Caco-2 (cell line): Measurements from ENCODE around the gene DHRS13. TPM values are rescaled to one million over a fixed set of nuclear protein-coding genes. Genes with fewer than 3 reads are reported as not detected.

Source experiments
- BruUV-seq: library from RNA; stranded (reverse); fragments of 400-500 nt; replicated peaks from 2 replicates; lab custom pipeline; 2021; lab: Mats Ljungman, UMichigan
- CTCF ChIA-PET: fragments of 300-600 bp; sonication (Branson Sonifier 250); formaldehyde crosslinking; loops from one replicate; lab custom pipeline; 2022; ENCODE audit warnings: antibody characterized with exemption; lab: Charles Lee
- POLR2A ChIA-PET: fragments of 300-600 bp; sonication (Branson Sonifier 250); formaldehyde crosslinking; loops from one replicate; lab custom pipeline; 2022; ENCODE audit warnings: antibody characterized with exemption; lab: Charles Lee
- DNase-seq, 2 experiments: peaks; one replicate each; pipeline versions ENCODE4 v3.0.0 to v3.0.0-alpha.2; 2020 to 2022
- H3K27me3 ChIP-seq: replicated peaks from 2 replicates; pipeline ENCODE4 v1.6.0; 2011; ENCODE audit warnings: low read length; ENCODE audit not compliant: control insufficient read depth, insufficient read depth
- H3K36me3 ChIP-seq: 2 replicates; pipeline ENCODE4 v1.5.1; 2011; ENCODE audit warnings: low read length; ENCODE audit not compliant: control insufficient read depth, insufficient read depth
- H3K4me1 ChIP-seq: fragments of 250-450 bp; sonication (Bioruptor Pico); 2 replicates; pipeline ENCODE4 v1.5.1; 2020; ENCODE audit warnings: mild to moderate bottlenecking
- H3K4me3 ChIP-seq: 2 replicates; pipeline ENCODE4 v1.5.1; 2011; ENCODE audit warnings: low read depth, mild to moderate bottlenecking, control low read depth, low read length
- H3K9me3 ChIP-seq: fragments of 250-450 bp; sonication (Bioruptor Pico); 2 replicates; pipeline ENCODE4 v1.5.1; 2020; ENCODE audit warnings: mild to moderate bottlenecking, moderate library complexity
- H3K27ac Mint-ChIP-seq: one replicate; pipeline ENCODE4 v1.8.0; 2022; ENCODE audit warnings: mixed read lengths; ENCODE audit not compliant: unreplicated experiment
- H3K27me3 Mint-ChIP-seq: one replicate; pipeline ENCODE4 v1.8.0; 2022; ENCODE audit warnings: mixed read lengths; ENCODE audit not compliant: insufficient read depth, unreplicated experiment
- H3K36me3 Mint-ChIP-seq: one replicate; pipeline ENCODE4 v1.8.0; 2022; ENCODE audit warnings: mild to moderate bottlenecking, mixed read lengths; ENCODE audit not compliant: insufficient read depth, unreplicated experiment
- H3K4me1 Mint-ChIP-seq: one replicate; pipeline ENCODE4 v1.8.0; 2022; ENCODE audit warnings: low read depth, mixed read lengths; ENCODE audit not compliant: unreplicated experiment
- H3K4me3 Mint-ChIP-seq: one replicate; pipeline ENCODE4 v1.8.0; 2022; ENCODE audit warnings: mild to moderate bottlenecking, moderate library complexity, mixed read lengths; ENCODE audit not compliant: unreplicated experiment
- H3K9me3 Mint-ChIP-seq: one replicate; pipeline ENCODE4 v1.8.0; 2022; ENCODE audit warnings: mixed read lengths; ENCODE audit not compliant: unreplicated experiment
- CTCF ChIP-seq, 2 experiments: fragments of 200-600 bp in 1 of 2; IDR thresholded peaks; 1 replicate in 1 of 2; 2 replicates in 1 of 2; pipeline versions ENCODE4 v1.5.1 to v1.8.0; 2011 to 2022; ENCODE audit warnings: antibody characterized with exemption in 1 of 2, control low read depth in 1 of 2, inconsistent platforms in 1 of 2, low read depth in 1 of 2, low read length in 1 of 2, mild to moderate bottlenecking in 1 of 2, moderate library complexity in 1 of 2; ENCODE audit not compliant: insufficient read depth in 1 of 2, severe bottlenecking in 1 of 2, unreplicated experiment in 1 of 2
- intact Hi-C: fragments of 100-400 bp; cut with micrococcal nuclease; formaldehyde crosslinking; loops from one replicate; pipeline ENCODE4 v1.10.0; 2022; ENCODE audit not compliant: unreplicated experiment
- total RNA-seq: library from RNA; stranded (reverse); gene quantifications from 2 replicates; pipeline ENCODE4 v1.2.3, GENCODE V29; 2022

Gene DHRS13
- total RNA-seq, 1 experiment from 2014 or later, result 38.0 TPM

- CTCF ChIA-PET, result interaction anchor here (0.6 to 2.2 kb wide), 8 partner anchors 11 to 175 kb away, joined by 3 to 19 read pairs (median 4); partner anchors contain the start of genes PHF12 and TLCD1
These were observed 737 bp downstream of the DHRS13 start for GRCh38 chr17:28901866-28902818.

GRCh38 chr17:28900986-28901726 lies 1.7 kb downstream of the DHRS13 start:
- intact Hi-C loops, result no loop called here
- Mint-ChIP-seq H3K4me3 (peak overlapping the region; percentile 81), H3K4me1 (peaks cover 26% of the 10 kb centered on the region), H3K36me3 (peaks cover 50% of the 10 kb centered on the region), H3K27ac (peak overlapping the region; percentile 76), H3K27me3 (no peaks in the 10 kb centered on the region), H3K9me3 (no peaks in the 10 kb centered on the region)
- Histone ChIP-seq H3K9me3 (no peaks in the 10 kb centered on the region), H3K4me3 (peak overlapping the region; percentile 72; the same call in 1 of the 2 replicates), H3K36me3 (no peaks in the 10 kb centered on the region; the same call in 1 of the 2 replicates), H3K27me3 (no peaks in the 10 kb centered on the region), H3K4me1 (peaks cover 17% of the 10 kb centered on the region)
- BruUV-seq, result no TSS peak
- POLR2A ChIA-PET, result no interaction called here
- CTCF ChIA-PET, result interaction anchor here (1.0 to 2.2 kb wide), 2 partner anchors 138 to 174 kb away, joined by 3 to 15 read pairs; partner anchors contain the start of gene TLCD1
- no peak for DNase-seq
- TF ChIP-seq CTCF (IDR thresholded peaks at IDR 0.05; ENCODE audit: insufficient read depth in 1 of 2, low read depth in 1 of 2, low read length in 1 of 2, severe bottlenecking in 1 of 2, unreplicated experiment in 1 of 2), result no peak

More at GRCh38 chr17:28901866-28902818, 737 bp downstream of the DHRS13 start:
- TSS peak; percentile 23 for BruUV-seq
- intact Hi-C loops, result loop anchor here (2.0 kb wide), 1 partner anchor 47 kb away; no protein-coding TSS in a partner anchor
- no peaks in the 10 kb centered on the region for H3K9me3 ChIP-seq
- Mint-ChIP-seq H3K36me3 (peaks cover 52% of the 10 kb centered on the region), H3K27me3 (no peaks in the 10 kb centered on the region), H3K9me3 (no peaks in the 10 kb centered on the region), H3K4me1 (peaks cover 24% of the 10 kb centered on the region), H3K27ac (peak overlapping the region; percentile 76), H3K4me3 (peak overlapping the region; percentile 81)
- peaks cover 14% of the 10 kb centered on the region for H3K4me1 ChIP-seq
- H3K27me3 ChIP-seq, result no peaks in the 10 kb centered on the region
- DNase-seq, result peak; percentile 76
- peak overlapping the region; percentile 72 for H3K4me3 ChIP-seq
- H3K36me3 ChIP-seq, result peaks cover 2% of the 10 kb centered on the region
- TF ChIP-seq CTCF (IDR thresholded peaks at IDR 0.05; ENCODE audit: insufficient read depth in 1 of 2, low read depth in 1 of 2, low read length in 1 of 2, severe bottlenecking in 1 of 2, unreplicated experiment in 1 of 2), result no peak
- POLR2A ChIA-PET, result interaction anchor here (0.8 to 0.9 kb wide), 2 partner anchors 50 to 174 kb away, joined by 3 read pairs; no protein-coding TSS in a partner anchor
